Parathyroid adenoma (tissue), 2 donors: ENCODE measurements around the gene ARID3A.

Experiments
- H2AFZ ChIP-seq: fragments of 300-600 bp; sonication (generic); one replicate; pipeline ENCODE4 v1.7.0; 2017; ENCODE audit warnings: antibody characterized with exemption, mild to moderate bottlenecking
- H3K27ac ChIP-seq: fragments of 300-600 bp; sonication (generic); one replicate; pipeline ENCODE4 v1.7.0; 2017
- H3K27me3 ChIP-seq: fragments of 300-600 bp; sonication (generic); one replicate; pipeline ENCODE4 v1.7.0; 2017; ENCODE audit warnings: low read length; ENCODE audit not compliant: control insufficient read depth, insufficient read depth
- H3K36me3 ChIP-seq: fragments of 300-600 bp; sonication (generic); one replicate; pipeline ENCODE4 v1.7.0; 2017; ENCODE audit warnings: low read length; ENCODE audit not compliant: control insufficient read depth, insufficient read depth
- H3K4me1 ChIP-seq: fragments of 300-600 bp; sonication (generic); one replicate; pipeline ENCODE4 v1.7.0; 2017; ENCODE audit warnings: control low read depth
- H3K4me2 ChIP-seq: fragments of 300-600 bp; sonication (generic); one replicate; pipeline ENCODE4 v1.7.0; 2017; ENCODE audit warnings: low read length
- H3K4me3 ChIP-seq: fragments of 300-600 bp; sonication (generic); one replicate; pipeline ENCODE4 v1.7.0; 2017; ENCODE audit warnings: low read depth, low read length
- H3K79me2 ChIP-seq: fragments of 300-600 bp; sonication (generic); one replicate; pipeline ENCODE4 v1.7.0; 2017; ENCODE audit warnings: control low read depth
- H3K9ac ChIP-seq: fragments of 300-600 bp; sonication (generic); one replicate; pipeline ENCODE4 v1.7.0; 2017; ENCODE audit warnings: mild to moderate bottlenecking
- H3K9me3 ChIP-seq: fragments of 300-600 bp; sonication (generic); one replicate; pipeline ENCODE4 v1.7.0; 2017; ENCODE audit warnings: low read length; ENCODE audit not compliant: control insufficient read depth
- TF ChIP-seq, protein P1 (sequence below): fragments of 300-600 bp; sonication (generic); IDR thresholded peaks from one replicate; pipeline ENCODE4 v1.7.0; 2017; ENCODE audit warnings: antibody characterized with exemption, mild to moderate bottlenecking
- donor health status: primary hyperparathyroidism.

The ARID3A gene

DNA sequence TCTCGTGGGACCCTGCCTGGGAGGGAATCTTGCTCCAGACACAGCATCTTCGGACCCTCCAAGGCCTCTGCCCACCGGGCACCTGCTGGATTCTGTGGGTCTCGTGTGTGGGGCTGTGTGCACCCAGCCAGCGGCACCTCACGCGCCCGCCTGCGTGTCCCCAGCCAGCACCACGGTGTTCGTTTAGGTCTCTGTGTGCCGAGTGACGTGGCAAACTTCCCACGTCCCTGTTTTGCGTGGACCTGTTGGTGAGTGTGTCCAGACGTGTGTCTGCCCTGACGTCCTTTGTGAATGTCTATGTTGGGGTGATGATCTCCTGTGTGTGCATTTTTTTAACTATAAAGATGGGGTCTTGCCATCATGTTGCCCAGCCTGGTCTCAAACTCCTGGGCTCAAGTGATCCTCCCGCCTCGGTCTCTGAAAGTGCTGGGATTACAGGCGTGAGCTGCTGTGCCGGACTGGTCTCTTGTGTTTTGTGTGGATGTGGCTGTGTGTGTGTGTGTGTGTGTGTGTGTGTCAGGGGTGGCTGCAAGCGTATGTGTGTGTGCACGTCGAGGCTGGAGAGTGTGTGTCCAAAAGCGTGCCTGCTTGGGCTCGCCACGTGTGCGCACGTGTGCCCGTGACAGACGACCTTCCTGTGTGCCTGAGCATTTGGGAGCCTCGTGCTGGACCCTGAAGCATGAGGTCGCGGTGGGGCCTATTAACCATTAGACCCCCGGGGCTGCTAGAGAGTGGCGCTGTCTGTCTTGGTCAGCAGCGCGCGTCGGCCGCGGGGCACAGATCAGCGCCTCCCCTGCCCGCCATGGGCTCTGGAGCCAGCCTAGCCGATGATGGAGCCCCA is 15.7 kb downstream of the ARID3A start:
- Histone ChIP-seq H3K4me1 (peaks cover 11% of the 10 kb centered on the region), H2AFZ (no peak overlapping the region), H3K4me2 (peak overlapping the region; percentile 43), H3K79me2 (peaks cover 60% of the 10 kb centered on the region), H3K4me3 (no peak overlapping the region), H3K36me3 (no peaks in the 10 kb centered on the region), H3K27ac (peak overlapping the region; percentile 91), H3K27me3 (no peaks in the 10 kb centered on the region), H3K9ac (no peak overlapping the region), H3K9me3 (no peaks in the 10 kb centered on the region)
- TF ChIP-seq, protein P1, sequence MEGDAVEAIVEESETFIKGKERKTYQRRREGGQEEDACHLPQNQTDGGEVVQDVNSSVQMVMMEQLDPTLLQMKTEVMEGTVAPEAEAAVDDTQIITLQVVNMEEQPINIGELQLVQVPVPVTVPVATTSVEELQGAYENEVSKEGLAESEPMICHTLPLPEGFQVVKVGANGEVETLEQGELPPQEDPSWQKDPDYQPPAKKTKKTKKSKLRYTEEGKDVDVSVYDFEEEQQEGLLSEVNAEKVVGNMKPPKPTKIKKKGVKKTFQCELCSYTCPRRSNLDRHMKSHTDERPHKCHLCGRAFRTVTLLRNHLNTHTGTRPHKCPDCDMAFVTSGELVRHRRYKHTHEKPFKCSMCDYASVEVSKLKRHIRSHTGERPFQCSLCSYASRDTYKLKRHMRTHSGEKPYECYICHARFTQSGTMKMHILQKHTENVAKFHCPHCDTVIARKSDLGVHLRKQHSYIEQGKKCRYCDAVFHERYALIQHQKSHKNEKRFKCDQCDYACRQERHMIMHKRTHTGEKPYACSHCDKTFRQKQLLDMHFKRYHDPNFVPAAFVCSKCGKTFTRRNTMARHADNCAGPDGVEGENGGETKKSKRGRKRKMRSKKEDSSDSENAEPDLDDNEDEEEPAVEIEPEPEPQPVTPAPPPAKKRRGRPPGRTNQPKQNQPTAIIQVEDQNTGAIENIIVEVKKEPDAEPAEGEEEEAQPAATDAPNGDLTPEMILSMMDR = no peak

GRCh38 chr19:942133-942645 is 16.4 kb downstream of the ARID3A start:
- Histone ChIP-seq H3K27ac (no peak overlapping the region), H2AFZ (no peak overlapping the region), H3K27me3 (no peaks in the 10 kb centered on the region), H3K4me1 (peaks cover 11% of the 10 kb centered on the region), H3K36me3 (no peaks in the 10 kb centered on the region), H3K9ac (no peak overlapping the region), H3K79me2 (peaks cover 61% of the 10 kb centered on the region), H3K4me3 (no peak overlapping the region), H3K9me3 (no peaks in the 10 kb centered on the region), H3K4me2 (no peak overlapping the region)
- TF ChIP-seq, protein P1 = no peak

- TF ChIP-seq, protein P1 = no peak
- no peak overlapping the region for H2AFZ ChIP-seq
- no peak overlapping the region for H3K27ac ChIP-seq
- H3K9ac ChIP-seq = no peak overlapping the region
- peaks cover 66% of the 10 kb centered on the region for H3K79me2 ChIP-seq
- peaks cover 11% of the 10 kb centered on the region for H3K4me1 ChIP-seq
- no peaks in the 10 kb centered on the region for H3K9me3 ChIP-seq
- H3K4me2 ChIP-seq = no peak overlapping the region
- no peaks in the 10 kb centered on the region for H3K36me3 ChIP-seq
- H3K4me3 ChIP-seq = no peak overlapping the region
- no peaks in the 10 kb centered on the region for H3K27me3 ChIP-seq
Measured at GRCh38 chr19:943551-944170, 17.8 kb downstream of the ARID3A start.

GRCh38 chr19:944171-944567 is 18.3 kb downstream of the ARID3A start:
- H3K79me2 ChIP-seq = peaks cover 69% of the 10 kb centered on the region
- no peaks in the 10 kb centered on the region for H3K27me3 ChIP-seq
- H3K9me3 ChIP-seq = no peaks in the 10 kb centered on the region
- no peak overlapping the region for H3K4me3 ChIP-seq
- no peak overlapping the region for H3K9ac ChIP-seq
- no peaks in the 10 kb centered on the region for H3K36me3 ChIP-seq
- no peak overlapping the region for H3K27ac ChIP-seq
- no peak overlapping the region for H3K4me2 ChIP-seq
- no peak overlapping the region for H2AFZ ChIP-seq
- TF ChIP-seq, protein P1 = no peak
- peaks cover 11% of the 10 kb centered on the region for H3K4me1 ChIP-seq
